K562 (cell line): ENCODE data around the gene FBXO21. TPM values are rescaled to one million over a fixed set of nuclear protein-coding genes. Genes with fewer than 3 reads are reported as not detected.

Source experiments
- ATAC-seq: fragments of 200-7000 bp; cut with Tn5 transposase; 3 replicates; pipeline ENCODE4 v1.9.1; 2020; ENCODE audit warnings: moderate library complexity
- BruUV-seq: library from RNA; stranded (reverse); fragments of 400-500 nt; replicated peaks from 2 replicates; lab custom pipeline; 2021; lab: Mats Ljungman, UMichigan
- CTCF ChIA-PET: fragments of 300-600 bp; formaldehyde crosslinking; extraction: SDS; loops from one replicate; lab custom pipeline; 2021; ENCODE audit warnings: low intra/inter-chr PET ratio; lab: Yijun Ruan, JAX
- POLR2A ChIA-PET: fragments of 300-600, 350-650 bp; sonication (Branson Sonifier 250); formaldehyde crosslinking; extraction: SDS; loops from one replicate; lab custom pipeline; 2021; ENCODE audit warnings: antibody characterized with exemption, inconsistent platforms; lab: Yijun Ruan, JAX
- DNase-seq, 4 experiments: peaks; one replicate each; pipeline versions ENCODE4 v3.0.0 to v3.0.0-alpha.2; 2011 to 2018; ENCODE audit warnings: low spot score in 3 of 4, mixed read lengths in 3 of 4; ENCODE audit errors: extremely low read depth in 1 of 4
- FAIRE-seq: peaks from 2 replicates; lab custom pipeline; 2011; peaks lifted over from hg19 to GRCh38; lab: Jason Lieb, UNC
- H2AFZ ChIP-seq: 2 replicates; pipeline ENCODE4 v1.6.0; 2011; ENCODE audit warnings: low read depth, low read length, control low read depth, inconsistent platforms
- H3K27ac ChIP-seq: fragments of 200-600 bp; 3 replicates; pipeline ENCODE4 v1.8.0; 2011; ENCODE audit warnings: low read depth, mild to moderate bottlenecking, control low read depth, inconsistent platforms, low read length, moderate library complexity, mixed read lengths; ENCODE audit errors: extremely low read depth
- H3K27me3 ChIP-seq, 2 experiments: fragments of 300-600 bp in 1 of 2; 2 replicates in 1 of 2; 3 replicates in 1 of 2; pipeline versions ENCODE4 v1.6.0 to v1.8.0; 2011; ENCODE audit warnings: inconsistent platforms in 2 of 2, low read length in 2 of 2, mild to moderate bottlenecking in 1 of 2, mixed read lengths in 1 of 2, moderate library complexity in 1 of 2; ENCODE audit not compliant: control insufficient read depth in 2 of 2, insufficient read depth in 2 of 2
- H3K36me3 ChIP-seq: fragments of 300-600 bp; 3 replicates; pipeline ENCODE4 v1.8.0; 2011; ENCODE audit warnings: mild to moderate bottlenecking, low read length, inconsistent platforms; ENCODE audit not compliant: control insufficient read depth, insufficient read depth
- H3K4me1 ChIP-seq, 2 experiments: fragments of 200-600 bp in 1 of 2; replicated peaks in 1 of 2; 2 replicates in 1 of 2; 3 replicates in 1 of 2; pipeline versions ENCODE4 v1.5.1 to v1.8.0; 2011; ENCODE audit warnings: inconsistent platforms in 2 of 2, low read length in 2 of 2, mild to moderate bottlenecking in 1 of 2, mixed read lengths in 1 of 2, moderate library complexity in 1 of 2; ENCODE audit not compliant: control insufficient read depth in 2 of 2, insufficient read depth in 2 of 2
- H3K4me2 ChIP-seq: 2 replicates; pipeline ENCODE4 v1.6.1; 2011; ENCODE audit warnings: low read length, control low read depth, inconsistent platforms, mixed read lengths; ENCODE audit not compliant: insufficient read depth
- H3K4me3 ChIP-seq: fragments of 200-600 bp; sonication (generic), shearing (Covaris generic); 2 replicates; pipeline ENCODE4 v1.5.1; 2016; ENCODE audit warnings: control low read depth, inconsistent platforms
- H3K79me2 ChIP-seq: fragments of 200-600 bp; 3 replicates; pipeline ENCODE4 v1.8.0; 2011; ENCODE audit warnings: low read length, inconsistent platforms; ENCODE audit not compliant: control insufficient read depth, insufficient read depth
- H3K9ac ChIP-seq, 2 experiments: 2 replicates each; pipeline versions ENCODE4 v1.6.0 to v1.6.1; 2011; ENCODE audit warnings: low read depth in 2 of 2, low read length in 2 of 2, control low read depth in 1 of 2, inconsistent platforms in 1 of 2, mild to moderate bottlenecking in 1 of 2, mixed read lengths in 1 of 2; ENCODE audit not compliant: insufficient read depth in 1 of 2
- H3K9me1 ChIP-seq: one replicate; pipeline ENCODE4 v1.6.0; 2011; ENCODE audit warnings: inconsistent platforms, mild to moderate bottlenecking, low read length, moderate library complexity; ENCODE audit not compliant: control insufficient read depth, insufficient read depth
- H3K9me3 ChIP-seq: replicated peaks from 2 replicates; pipeline ENCODE4 v1.5.1; 2011; ENCODE audit warnings: low read depth, low read length, inconsistent platforms; ENCODE audit not compliant: control insufficient read depth, insufficient read depth
- H4K20me1 ChIP-seq: replicated peaks from 2 replicates; pipeline ENCODE4 v1.6.1; 2011; ENCODE audit warnings: low read length, inconsistent platforms, mixed read lengths; ENCODE audit not compliant: control insufficient read depth, insufficient read depth
- HCFC1 ChIP-seq: IDR thresholded peaks from 2 replicates; pipeline ENCODE4 v1.6.1; 2012; ENCODE audit warnings: low read depth, low read length, improper control_type of control experiment
- HIVEP1 ChIP-seq: fragments of 250-450 bp; sonication (Bioruptor Pico); IDR thresholded peaks from 2 replicates; pipeline ENCODE4 v1.4.0; 2020; ENCODE audit warnings: mild to moderate bottlenecking
- HLTF ChIP-seq: fragments of 450-650 bp; IDR thresholded peaks from 2 replicates; pipeline ENCODE4 v1.6.1; 2016
- ILF3 ChIP-seq: fragments of 450-650 bp; IDR thresholded peaks from 2 replicates; pipeline ENCODE4 v1.6.1; 2018; ENCODE audit warnings: antibody characterized with exemption, mild to moderate bottlenecking, moderate library complexity, borderline replicate concordance
- NCOA4 ChIP-seq: fragments of 450-650 bp; IDR thresholded peaks from 2 replicates; pipeline ENCODE4 v1.6.1; 2018; ENCODE audit warnings: mild to moderate bottlenecking; ENCODE audit not compliant: partially characterized antibody
- SREBF2 ChIP-seq: sonication (generic); formaldehyde crosslinking; IDR thresholded peaks from 2 replicates; pipeline ENCODE4 v1.4.0; 2020; ENCODE audit warnings: mild to moderate bottlenecking, missing genetic modification reagents
- TAF9B ChIP-seq: fragments of 450-650 bp; IDR thresholded peaks from 2 replicates; pipeline ENCODE4 v1.6.1; 2018; ENCODE audit warnings: mild to moderate bottlenecking; ENCODE audit not compliant: partially characterized antibody
- TEAD2 ChIP-seq: fragments of 450-650 bp; IDR thresholded peaks from 2 replicates; pipeline ENCODE4 v1.6.1; 2016; ENCODE audit warnings: missing genetic modification characterization, control low read depth, missing compliant biosample characterization
- ZKSCAN3 ChIP-seq: fragments of 250-450 bp; sonication (Bioruptor Pico); IDR thresholded peaks from 2 replicates; pipeline ENCODE4 v1.4.0; 2020
- WGBS: fragments of 100-300 bp; shearing (Covaris generic); methylation state at CpG from one replicate; pipeline ENCODE4 v1.1.6; 2016; ENCODE audit warnings: low coverage, mixed read lengths; ENCODE audit not compliant: insufficient coverage; ENCODE audit errors: missing lambda C conversion rate; 5-methylcytosine and 5-hydroxymethylcytosine counted together
- in situ Hi-C: fragments of 300-500 bp; cut with MboI; formaldehyde crosslinking; loops from 4 replicates; pipeline ENCODE4 v1.15.0; 2018; ENCODE audit warnings: inconsistent platforms, mixed read lengths
- intact Hi-C: fragments of 100-400 bp; cut with micrococcal nuclease; formaldehyde crosslinking; loops from 2 replicates; pipeline ENCODE4 v1.14.2; 2022
- polyA plus RNA-seq, 8 experiments: library from polyadenylated mRNA; depleted of rRNA in 4 of 8; stranded (reverse) in 5 of 8; unstranded in 3 of 8; fragments of >200 nt; fragmentation: Nextera tagmentation in 2 of 8; fragmentation: Illumina TruSeq in 1 of 8; extraction: Ambion mirVana in 2 of 8; extraction: Trizol in 1 of 8; gene quantifications; 2 replicates each; pipeline versions ENCODE4 v1.2.1 to v1.2.3, GENCODE V29; 2011 to 2014; ENCODE audit warnings: inconsistent platforms in 1 of 8, missing spikeins in 1 of 8
- total RNA-seq, 7 experiments: library from RNA; depleted of rRNA in 6 of 7; stranded (reverse); fragments of >200 nt in 6 of 7; fragmentation: Illumina TruSeq in 2 of 7; extraction: Trizol in 2 of 7; gene quantifications; 2 replicates each; pipeline versions ENCODE4 v1.2.1 to v1.2.3, GENCODE V29; 2011 to 2021; ENCODE audit warnings: low replicate concordance in 1 of 7

The FBXO21 gene
- total and polyA plus RNA-seq, 9 of the 15 experiments (the other 6 are each of a cell fraction or from before 2014, with no cell fraction given): 3.0 to 50.9 (median 9.1) TPM

DNA sequence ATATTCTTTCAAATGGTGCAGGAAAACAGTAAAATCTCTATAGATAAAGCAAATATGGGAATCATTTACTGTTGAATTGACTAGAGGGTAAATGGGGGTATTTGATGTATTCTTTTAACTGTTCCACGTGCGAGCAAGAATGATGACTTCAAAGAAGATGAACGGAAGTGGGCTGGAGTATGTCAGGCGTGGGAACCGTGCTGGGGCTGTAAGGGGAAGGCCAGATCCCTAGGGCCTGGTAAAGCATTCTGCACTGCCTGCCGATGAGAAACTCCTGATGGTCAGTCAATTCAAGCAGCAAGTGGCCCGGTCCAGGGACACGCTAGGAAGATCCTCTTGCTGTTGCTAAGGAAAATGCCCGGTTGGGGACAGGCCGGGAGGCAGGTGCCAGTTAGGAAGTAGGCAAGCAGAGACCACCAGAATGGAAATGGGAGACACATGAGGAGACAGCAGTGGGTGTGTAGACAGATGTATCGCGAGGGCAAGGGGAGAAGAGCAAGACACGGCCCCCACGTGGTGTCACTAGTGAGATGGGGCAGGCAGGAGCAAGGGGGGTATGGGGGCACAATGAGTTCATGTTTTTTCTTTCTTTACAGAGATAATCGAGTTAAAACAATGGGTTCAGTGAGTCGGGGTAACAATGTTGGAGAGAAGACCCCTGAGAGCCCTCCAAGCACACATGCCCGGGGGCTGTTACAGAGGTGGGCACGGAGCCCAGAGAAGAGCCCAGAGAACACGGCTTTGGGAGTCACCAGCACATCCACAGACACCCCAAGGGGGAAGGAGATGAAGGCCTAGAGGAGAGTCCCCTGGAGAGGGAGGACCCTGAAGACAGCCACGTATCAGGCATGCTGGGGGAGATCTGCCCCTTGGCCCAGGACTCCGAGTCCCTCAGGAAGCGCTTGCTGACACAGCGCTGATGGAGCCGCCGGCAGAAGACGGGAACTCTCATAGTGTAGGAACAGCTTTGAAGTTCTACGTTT lies 37.2 kb downstream of the FBXO21 start:
- BruUV-seq: no TSS peak
- ChIA-PET POLR2A (no interaction called here), CTCF (interaction anchor here (1.1 kb wide), 1 partner anchor 127 kb away, joined by 3 read pairs; no protein-coding TSS in a partner anchor)
- H3K36me3 ChIP-seq: peaks cover 47% of the 10 kb centered on the region
- in situ Hi-C loops: no loop called here
- ATAC-seq (no peak), FAIRE-seq (no peak), DNase-seq (no peak)
- no peak overlapping the region for H3K27ac ChIP-seq
- TF ChIP-seq HLTF (no peak), SREBF2 (CRISPR knock-in tag) (no peak), TEAD2 (tag) (no peak), NCOA4 (no peak), TAF9B (no peak), HCFC1 (no peak), ILF3 (no peak), ZKSCAN3 (no peak), HIVEP1 (CRISPR knock-in tag) (no peak)
- H4K20me1 ChIP-seq: no peaks in the 10 kb centered on the region
- no peak overlapping the region for H2AFZ ChIP-seq
- H3K4me3 ChIP-seq: no peak overlapping the region
- H3K27me3 ChIP-seq: no peaks in the 10 kb centered on the region
- intact Hi-C loops: no loop called here
- H3K4me1 ChIP-seq: peaks cover 11 to 12% of the 10 kb centered on the region in 2 experiments; a peak in 3 of 5 replicates
- H3K79me2 ChIP-seq: no peaks in the 10 kb centered on the region
- no peak overlapping the region for H3K9ac ChIP-seq
- no peak overlapping the region for H3K4me2 ChIP-seq
- H3K9me3 ChIP-seq: no peaks in the 10 kb centered on the region
- peaks cover 4% of the 10 kb centered on the region for H3K9me1 ChIP-seq
- 83% methylated on average over 24 of the region's 27 CpGs for WGBS
